SU-DHL-6 (cell line): ENCODE results near the gene EIF3F.

Source experiments
- EZH2phosphoT487 ChIP-seq: fragments of 200-600 bp; sonication (generic), shearing (Covaris generic); conservative IDR thresholded peaks from 2 replicates; pipeline ENCODE4 v1.6.1; 2018; ENCODE audit warnings: mild to moderate bottlenecking, antibody characterized with exemption, low read length, moderate library complexity, mixed read lengths
- TF ChIP-seq, protein P1 (sequence below): fragments of 200-600 bp; sonication (generic); IDR thresholded peaks from one replicate; pipeline ENCODE4 v1.5.1; 2017; ENCODE audit warnings: antibody characterized with exemption, mild to moderate bottlenecking, low read length, moderate library complexity; ENCODE audit not compliant: insufficient read depth, poor library complexity, severe bottlenecking

DNA sequence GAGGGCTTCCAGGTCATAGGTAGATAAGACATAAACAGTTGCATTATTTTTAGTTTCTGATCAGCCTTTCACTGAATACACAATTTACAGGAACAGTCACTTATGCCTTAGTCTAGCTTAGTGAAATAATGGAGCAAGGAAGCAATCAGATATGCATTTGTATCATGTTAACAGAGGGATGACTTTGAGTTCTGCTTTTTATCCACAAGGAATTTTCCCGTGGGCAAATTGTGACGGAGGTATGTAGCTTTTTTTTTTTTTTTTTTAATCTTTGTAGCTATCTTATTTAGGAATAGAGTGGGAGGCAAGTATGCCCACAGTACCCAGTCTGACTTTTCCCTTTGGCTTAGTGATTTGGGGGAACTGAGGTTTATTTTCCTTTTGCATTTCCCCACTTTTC lies 18.5 kb upstream of the EIF3F start:
- TF ChIP-seq, protein P1, sequence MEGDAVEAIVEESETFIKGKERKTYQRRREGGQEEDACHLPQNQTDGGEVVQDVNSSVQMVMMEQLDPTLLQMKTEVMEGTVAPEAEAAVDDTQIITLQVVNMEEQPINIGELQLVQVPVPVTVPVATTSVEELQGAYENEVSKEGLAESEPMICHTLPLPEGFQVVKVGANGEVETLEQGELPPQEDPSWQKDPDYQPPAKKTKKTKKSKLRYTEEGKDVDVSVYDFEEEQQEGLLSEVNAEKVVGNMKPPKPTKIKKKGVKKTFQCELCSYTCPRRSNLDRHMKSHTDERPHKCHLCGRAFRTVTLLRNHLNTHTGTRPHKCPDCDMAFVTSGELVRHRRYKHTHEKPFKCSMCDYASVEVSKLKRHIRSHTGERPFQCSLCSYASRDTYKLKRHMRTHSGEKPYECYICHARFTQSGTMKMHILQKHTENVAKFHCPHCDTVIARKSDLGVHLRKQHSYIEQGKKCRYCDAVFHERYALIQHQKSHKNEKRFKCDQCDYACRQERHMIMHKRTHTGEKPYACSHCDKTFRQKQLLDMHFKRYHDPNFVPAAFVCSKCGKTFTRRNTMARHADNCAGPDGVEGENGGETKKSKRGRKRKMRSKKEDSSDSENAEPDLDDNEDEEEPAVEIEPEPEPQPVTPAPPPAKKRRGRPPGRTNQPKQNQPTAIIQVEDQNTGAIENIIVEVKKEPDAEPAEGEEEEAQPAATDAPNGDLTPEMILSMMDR, result no peak
- TF ChIP-seq EZH2phosphoT487, result no peak
